GM23338 (cell line): ENCODE data around the gene TSPAN19. TPM values are rescaled to one million over a fixed set of nuclear protein-coding genes. Genes with fewer than 3 reads are reported as not detected.

Experiments used
- ATAC-seq: fragments of 200-7000 bp; cut with Tn5 transposase; 3 replicates; pipeline ENCODE4 v1.9.1; 2020
- DNase-seq: peaks from one replicate; pipeline ENCODE4 v3.0.0-alpha.2; 2015; ENCODE audit warnings: low spot score
- H2AFZ ChIP-seq: fragments of 200-600 bp; sonication (generic); 2 replicates; pipeline ENCODE4 v1.8.0; 2016; ENCODE audit warnings: antibody characterized with exemption, mild to moderate bottlenecking, moderate library complexity
- H3F3A ChIP-seq: fragments of 200-600 bp; sonication (generic); replicated peaks from 2 replicates; pipeline ENCODE4 v1.8.0; 2017; ENCODE audit warnings: antibody characterized with exemption, mixed run types, low read depth
- H3K27ac ChIP-seq: fragments of 200-600 bp; sonication (generic); 2 replicates; pipeline ENCODE4 v1.6.1; 2016; ENCODE audit warnings: low read depth
- H3K27me3 ChIP-seq: fragments of 200-600 bp; sonication (generic); 2 replicates; pipeline ENCODE4 v1.8.0; 2016; ENCODE audit warnings: mild to moderate bottlenecking, mixed run types, moderate library complexity; ENCODE audit not compliant: insufficient read depth
- H3K36me3 ChIP-seq: fragments of 200-600 bp; sonication (generic); 2 replicates; pipeline ENCODE4 v1.8.0; 2016; ENCODE audit warnings: mild to moderate bottlenecking; ENCODE audit not compliant: insufficient read depth
- H3K4me1 ChIP-seq: fragments of 200-600 bp; sonication (generic); 2 replicates; pipeline ENCODE4 v1.8.0; 2016; ENCODE audit warnings: mild to moderate bottlenecking, moderate library complexity; ENCODE audit not compliant: insufficient read depth
- H3K4me2 ChIP-seq: fragments of 200-600 bp; sonication (generic); 2 replicates; pipeline ENCODE4 v1.7.1; 2017; ENCODE audit warnings: mixed run types
- H3K4me3 ChIP-seq: fragments of 200-600 bp; sonication (generic); 2 replicates; pipeline ENCODE4 v1.6.1; 2016; ENCODE audit warnings: mixed run types
- H3K79me2 ChIP-seq: fragments of 200-600 bp; sonication (generic); replicated peaks from 2 replicates; pipeline ENCODE4 v1.8.0; 2017; ENCODE audit warnings: mild to moderate bottlenecking; ENCODE audit not compliant: insufficient read depth
- H3K9me2 ChIP-seq: fragments of 200-600 bp; sonication (generic); 2 replicates; pipeline ENCODE4 v1.8.0; 2017; ENCODE audit not compliant: insufficient read depth
- H4K20me1 ChIP-seq: fragments of 200-600 bp; sonication (generic); replicated peaks from 2 replicates; pipeline ENCODE4 v1.8.0; 2017; ENCODE audit warnings: mild to moderate bottlenecking; ENCODE audit not compliant: insufficient read depth
- H3K27ac Mint-ChIP-seq: 2 replicates; pipeline ENCODE4 v1.8.0; 2020; ENCODE audit warnings: inconsistent platforms, mild to moderate bottlenecking, moderate library complexity, mixed read lengths
- H3K27me3 Mint-ChIP-seq: 3 replicates; pipeline ENCODE4 v1.8.0; 2022; ENCODE audit warnings: low read depth, mild to moderate bottlenecking, moderate library complexity, mixed read lengths, inconsistent platforms; ENCODE audit not compliant: insufficient read depth, poor library complexity
- H3K36me3 Mint-ChIP-seq: 3 replicates; pipeline ENCODE4 v1.8.0; 2021; ENCODE audit warnings: low read depth, mild to moderate bottlenecking, inconsistent platforms, moderate library complexity, mixed read lengths
- H3K4me1 Mint-ChIP-seq: 3 replicates; pipeline ENCODE4 v1.8.0; 2020; ENCODE audit warnings: mild to moderate bottlenecking, inconsistent platforms, mixed read lengths
- H3K4me3 Mint-ChIP-seq: 3 replicates; pipeline ENCODE4 v1.8.0; 2021; ENCODE audit warnings: moderate library complexity, mild to moderate bottlenecking, inconsistent platforms, mixed read lengths
- H3K9me3 Mint-ChIP-seq: 3 replicates; pipeline ENCODE4 v1.8.0; 2020; ENCODE audit warnings: moderate library complexity, mild to moderate bottlenecking, inconsistent platforms, mixed read lengths
- CTCF ChIP-seq, 2 experiments: fragments of 200-600 bp in 1 of 2; sonication (generic) in 1 of 2; conservative IDR thresholded peaks; 2 replicates each; pipeline versions ENCODE4 v1.5.1 to v1.6.1; 2016 to 2017; ENCODE audit warnings: antibody characterized with exemption in 2 of 2, low read depth in 2 of 2, mild to moderate bottlenecking in 2 of 2, moderate library complexity in 1 of 2
- EZH2 ChIP-seq: fragments of 200-600 bp; sonication (generic); IDR thresholded peaks from one replicate; pipeline ENCODE4 v1.8.0; 2017; ENCODE audit warnings: antibody characterized with exemption, mild to moderate bottlenecking, low read depth; ENCODE audit not compliant: unreplicated experiment
- NANOG ChIP-seq: IDR thresholded peaks from 2 replicates; pipeline ENCODE4 v1.6.1; 2016; ENCODE audit warnings: antibody characterized with exemption, borderline replicate concordance
- ZNF114 ChIP-seq: fragments of 250-450 bp; sonication (Bioruptor Pico); IDR thresholded peaks from 2 replicates; pipeline ENCODE4 v1.5.0; 2020; ENCODE audit warnings: mild to moderate bottlenecking, moderate library complexity
- polyA plus RNA-seq: library from polyadenylated mRNA; unstranded; fragments of >200 nt; fragmentation: Nextera tagmentation; extraction: Ambion mirVana; gene quantifications from 2 replicates; pipeline ENCODE4 v1.2.1, GENCODE V29; 2016
- total RNA-seq: library from RNA; depleted of rRNA; stranded (reverse); fragments of >200 nt; shearing (Covaris generic); gene quantifications from 2 replicates; pipeline ENCODE4 v1.2.3, GENCODE V29; 2014
- TF ChIP-seq, protein P1 (sequence below): fragments of 250-450 bp; sonication (Bioruptor Pico); IDR thresholded peaks from 2 replicates; pipeline ENCODE4 v1.5.0; 2020; ENCODE audit warnings: mild to moderate bottlenecking, moderate library complexity

TSPAN19 gene
- total and polyA plus RNA-seq, 2 experiments from 2014 or later: 0.44 to 0.80 TPM

GRCh38 chr12:85076688-85077430, 40.8 kb upstream of the TSPAN19 start:
- Mint-ChIP-seq H3K27ac (no peak overlapping the region), H3K27me3 (peaks cover 2% of the 10 kb centered on the region), H3K36me3 (no peaks in the 10 kb centered on the region), H3K9me3 (no peaks in the 10 kb centered on the region), H3K4me1 (no peaks in the 10 kb centered on the region), H3K4me3 (no peak overlapping the region)
- H3K4me1 ChIP-seq: no peaks in the 10 kb centered on the region
- H3K27ac ChIP-seq: no peak overlapping the region
- peak; percentile 85 for DNase-seq
- ATAC-seq: peak; percentile 97
- TF ChIP-seq CTCF (conservative IDR thresholded peaks at IDR 0.05; ENCODE audit: low read depth in 2 of 2): peak; percentile 69 to 75
- no peak for TF ChIP-seq NANOG
- no peak for TF ChIP-seq ZNF114 (CRISPR knock-in tag)
- TF ChIP-seq, protein P1, sequence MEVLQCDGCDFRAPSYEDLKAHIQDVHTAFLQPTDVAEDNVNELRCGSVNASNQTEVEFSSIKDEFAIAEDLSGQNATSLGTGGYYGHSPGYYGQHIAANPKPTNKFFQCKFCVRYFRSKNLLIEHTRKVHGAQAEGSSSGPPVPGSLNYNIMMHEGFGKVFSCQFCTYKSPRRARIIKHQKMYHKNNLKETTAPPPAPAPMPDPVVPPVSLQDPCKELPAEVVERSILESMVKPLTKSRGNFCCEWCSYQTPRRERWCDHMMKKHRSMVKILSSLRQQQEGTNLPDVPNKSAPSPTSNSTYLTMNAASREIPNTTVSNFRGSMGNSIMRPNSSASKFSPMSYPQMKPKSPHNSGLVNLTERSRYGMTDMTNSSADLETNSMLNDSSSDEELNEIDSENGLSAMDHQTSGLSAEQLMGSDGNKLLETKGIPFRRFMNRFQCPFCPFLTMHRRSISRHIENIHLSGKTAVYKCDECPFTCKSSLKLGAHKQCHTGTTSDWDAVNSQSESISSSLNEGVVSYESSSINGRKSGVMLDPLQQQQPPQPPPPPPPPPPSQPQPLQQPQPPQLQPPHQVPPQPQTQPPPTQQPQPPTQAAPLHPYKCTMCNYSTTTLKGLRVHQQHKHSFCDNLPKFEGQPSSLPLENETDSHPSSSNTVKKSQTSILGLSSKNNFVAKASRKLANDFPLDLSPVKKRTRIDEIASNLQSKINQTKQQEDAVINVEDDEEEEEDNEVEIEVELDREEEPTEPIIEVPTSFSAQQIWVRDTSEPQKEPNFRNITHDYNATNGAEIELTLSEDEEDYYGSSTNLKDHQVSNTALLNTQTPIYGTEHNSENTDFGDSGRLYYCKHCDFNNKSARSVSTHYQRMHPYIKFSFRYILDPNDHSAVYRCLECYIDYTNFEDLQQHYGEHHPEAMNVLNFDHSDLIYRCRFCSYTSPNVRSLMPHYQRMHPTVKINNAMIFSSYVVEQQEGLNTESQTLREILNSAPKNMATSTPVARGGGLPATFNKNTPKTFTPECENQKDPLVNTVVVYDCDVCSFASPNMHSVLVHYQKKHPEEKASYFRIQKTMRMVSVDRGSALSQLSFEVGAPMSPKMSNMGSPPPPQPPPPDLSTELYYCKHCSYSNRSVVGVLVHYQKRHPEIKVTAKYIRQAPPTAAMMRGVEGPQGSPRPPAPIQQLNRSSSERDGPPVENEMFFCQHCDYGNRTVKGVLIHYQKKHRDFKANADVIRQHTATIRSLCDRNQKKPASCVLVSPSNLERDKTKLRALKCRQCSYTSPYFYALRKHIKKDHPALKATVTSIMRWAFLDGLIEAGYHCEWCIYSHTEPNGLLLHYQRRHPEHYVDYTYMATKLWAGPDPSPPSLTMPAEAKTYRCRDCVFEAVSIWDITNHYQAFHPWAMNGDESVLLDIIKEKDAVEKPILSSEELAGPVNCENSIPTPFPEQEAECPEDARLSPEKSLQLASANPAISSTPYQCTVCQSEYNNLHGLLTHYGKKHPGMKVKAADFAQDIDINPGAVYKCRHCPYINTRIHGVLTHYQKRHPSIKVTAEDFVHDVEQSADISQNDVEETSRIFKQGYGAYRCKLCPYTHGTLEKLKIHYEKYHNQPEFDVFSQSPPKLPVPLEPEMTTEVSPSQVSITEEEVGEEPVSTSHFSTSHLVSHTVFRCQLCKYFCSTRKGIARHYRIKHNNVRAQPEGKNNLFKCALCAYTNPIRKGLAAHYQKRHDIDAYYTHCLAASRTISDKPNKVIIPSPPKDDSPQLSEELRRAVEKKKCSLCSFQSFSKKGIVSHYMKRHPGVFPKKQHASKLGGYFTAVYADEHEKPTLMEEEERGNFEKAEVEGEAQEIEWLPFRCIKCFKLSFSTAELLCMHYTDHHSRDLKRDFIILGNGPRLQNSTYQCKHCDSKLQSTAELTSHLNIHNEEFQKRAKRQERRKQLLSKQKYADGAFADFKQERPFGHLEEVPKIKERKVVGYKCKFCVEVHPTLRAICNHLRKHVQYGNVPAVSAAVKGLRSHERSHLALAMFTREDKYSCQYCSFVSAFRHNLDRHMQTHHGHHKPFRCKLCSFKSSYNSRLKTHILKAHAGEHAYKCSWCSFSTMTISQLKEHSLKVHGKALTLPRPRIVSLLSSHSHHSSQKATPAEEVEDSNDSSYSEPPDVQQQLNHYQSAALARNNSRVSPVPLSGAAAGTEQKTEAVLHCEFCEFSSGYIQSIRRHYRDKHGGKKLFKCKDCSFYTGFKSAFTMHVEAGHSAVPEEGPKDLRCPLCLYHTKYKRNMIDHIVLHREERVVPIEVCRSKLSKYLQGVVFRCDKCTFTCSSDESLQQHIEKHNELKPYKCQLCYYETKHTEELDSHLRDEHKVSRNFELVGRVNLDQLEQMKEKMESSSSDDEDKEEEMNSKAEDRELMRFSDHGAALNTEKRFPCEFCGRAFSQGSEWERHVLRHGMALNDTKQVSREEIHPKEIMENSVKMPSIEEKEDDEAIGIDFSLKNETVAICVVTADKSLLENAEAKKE: no peak
- no peak for TF ChIP-seq EZH2
- no peaks in the 10 kb centered on the region for H3K9me2 ChIP-seq
- no peaks in the 10 kb centered on the region for H3K36me3 ChIP-seq
- no peaks in the 10 kb centered on the region for H3K79me2 ChIP-seq
- no peaks in the 10 kb centered on the region for H3K27me3 ChIP-seq
- H3K4me2 ChIP-seq: no peak overlapping the region
- no peaks in the 10 kb centered on the region for H3F3A ChIP-seq
- H3K4me3 ChIP-seq: no peak overlapping the region
- no peak overlapping the region for H2AFZ ChIP-seq
- no peaks in the 10 kb centered on the region for H4K20me1 ChIP-seq
